Muscle of leg (tissue), 11 donors: ENCODE results near the gene PCDHGA6. TPM values are rescaled to one million over a fixed set of nuclear protein-coding genes. Genes with fewer than 3 reads are reported as not detected.
A peak's percentile ranks its signal among the peaks of the same experiment; 100 is the strongest.
"Not testable (repeated sequence)": the region's sequence is repeated elsewhere in the genome, so short reads cannot be mapped to it uniquely, and the experiment has no call there.

Experiments used
- DNase-seq: peaks from one replicate; pipeline ENCODE4 v3.0.0; 2013
- H3K27ac ChIP-seq: one replicate; pipeline ENCODE4 v1.5.1; 2013; ENCODE audit warnings: mild to moderate bottlenecking, low read length, control low read depth
- H3K27me3 ChIP-seq: one replicate; pipeline ENCODE4 v1.6.1; 2013; ENCODE audit warnings: low read length; ENCODE audit not compliant: control insufficient read depth, insufficient read depth
- H3K36me3 ChIP-seq: one replicate; pipeline ENCODE4 v1.6.1; 2013; ENCODE audit warnings: low read length; ENCODE audit not compliant: control insufficient read depth, insufficient read depth
- H3K4me1 ChIP-seq: one replicate; pipeline ENCODE4 v1.6.1; 2013; ENCODE audit warnings: low read length; ENCODE audit not compliant: control insufficient read depth, insufficient read depth
- H3K4me3 ChIP-seq: one replicate; pipeline ENCODE4 v1.5.1; 2013; ENCODE audit warnings: low read length, control low read depth
- H3K9me3 ChIP-seq: replicated peaks from 2 replicates; pipeline ENCODE4 v1.6.1; 2013; ENCODE audit warnings: low read depth, low read length; ENCODE audit not compliant: control insufficient read depth
- WGBS: methylation state at CpG from one replicate; pipeline ENCODE4 v1.1.5; 2013; ENCODE audit warnings: missing lambda C conversion rate; ENCODE audit not compliant: insufficient coverage; 5-methylcytosine and 5-hydroxymethylcytosine counted together
- polyA plus RNA-seq, 8 donors: library from polyadenylated mRNA; unstranded; fragments of 120-200 nt; gene quantifications; one replicate each; pipeline versions ENCODE4 v1.2.1 to v1.2.3, GENCODE V29; 2013; ENCODE audit warnings: inconsistent platforms in 1 of 8, low replicate concordance in 1 of 8; ENCODE audit not compliant: insufficient read length in 8 of 8, insufficient read depth in 1 of 8
- total RNA-seq: library from RNA; stranded (reverse); fragments of 120-200 nt; gene quantifications from one replicate; pipeline ENCODE4 v1.2.4, GENCODE V29; 2013

PCDHGA6 gene
- total and polyA plus RNA-seq, 9 donors: 2.2 to 4.4 (median 3.0) TPM

- H3K27ac ChIP-seq: no peak within 1 kb of the TSS
- H3K36me3 ChIP-seq: no peaks in the 10 kb centered on the region
- H3K4me3 ChIP-seq: no peak within 1 kb of the TSS
- DNase-seq: peak; percentile 18
- 4% methylated on average over 4 of the region's 9 CpGs for WGBS
- no peaks in the 10 kb centered on the region for H3K4me1 ChIP-seq
- H3K27me3 ChIP-seq: peaks cover 8% of the 10 kb centered on the region
- peaks cover 58% of the 10 kb centered on the region for H3K9me3 ChIP-seq
These were observed 30.3 kb upstream of the PCDHGA6 start, which contains the start of gene PCDHGA3 for GRCh38 chr5:141343242-141343952. Gene PCDHGA3, plus strand, starts transcription at chr5:141343829. Its CDS starts 205 bp downstream, at chr5:141344034.

GRCh38 chr5:141343953-141344463, 29.7 kb upstream of the PCDHGA6 start:
- Histone ChIP-seq H3K4me1 (no peaks in the 10 kb centered on the region), H3K9me3 (peaks cover 56% of the 10 kb centered on the region), H3K4me3 (no peak overlapping the region), H3K27me3 (peaks cover 3% of the 10 kb centered on the region), H3K36me3 (no peaks in the 10 kb centered on the region), H3K27ac (no peak overlapping the region)
- 25% methylated on average over 29 of the region's 31 CpGs for WGBS
- no peak for DNase-seq

GRCh38 chr5:141345327-141345726, 28.4 kb upstream of the PCDHGA6 start:
- H3K27ac ChIP-seq: no peak overlapping the region
- H3K4me3 ChIP-seq: no peak overlapping the region
- no peaks in the 10 kb centered on the region for H3K4me1 ChIP-seq
- H3K27me3 ChIP-seq: peaks cover 2% of the 10 kb centered on the region
- H3K9me3 ChIP-seq: peaks cover 49% of the 10 kb centered on the region
- no peaks in the 10 kb centered on the region for H3K36me3 ChIP-seq
- 50% methylated on average over 13 of the region's 20 CpGs for WGBS
- no peak for DNase-seq

- 40% methylated on average over 1 of the region's 35 CpGs for WGBS
- H3K9me3 ChIP-seq: peaks cover 51% of the 10 kb centered on the region
- H3K27ac ChIP-seq: not testable (repeated sequence)
These were observed 27.7 kb upstream of the PCDHGA6 start for GRCh38 chr5:141346017-141346416.

GRCh38 chr5:141349917-141350619, 23.6 kb upstream of the PCDHGA6 start, which contains the start of gene PCDHGB1:
Gene PCDHGB1, plus strand, starts transcription at chr5:141350099. Its CDS starts 162 bp downstream, at chr5:141350261.
- Histone ChIP-seq H3K4me1 (no peaks in the 10 kb centered on the region), H3K27me3 (peaks cover 3% of the 10 kb centered on the region), H3K36me3 (no peaks in the 10 kb centered on the region), H3K4me3 (no peak within 1 kb of the TSS), H3K27ac (no peak within 1 kb of the TSS), H3K9me3 (peaks cover 45% of the 10 kb centered on the region)
- DNase-seq: peak; percentile 11
- WGBS: 34% methylated on average over 27 of the region's 29 CpGs

More at GRCh38 chr5:141346017-141346416, 27.7 kb upstream of the PCDHGA6 start:
- H3K27me3 ChIP-seq, H3K4me1 ChIP-seq, DNase-seq, H3K36me3 ChIP-seq, H3K4me3 ChIP-seq: not testable (repeated sequence)

GRCh38 chr5:141351591-141351990, 22.1 kb upstream of the PCDHGA6 start:
- H3K27me3 ChIP-seq: peaks cover 3% of the 10 kb centered on the region
- H3K9me3 ChIP-seq: peaks cover 52% of the 10 kb centered on the region
- DNase-seq: no peak
- 47% methylated on average over 16 of the region's 36 CpGs for WGBS
- H3K4me1 ChIP-seq: no peaks in the 10 kb centered on the region
- no peak overlapping the region for H3K27ac ChIP-seq
- no peaks in the 10 kb centered on the region for H3K36me3 ChIP-seq
- no peak overlapping the region for H3K4me3 ChIP-seq

- Histone ChIP-seq H3K4me3 (no peak within 1 kb of the TSS), H3K27ac (no peak within 1 kb of the TSS), H3K36me3 (no peaks in the 10 kb centered on the region), H3K27me3 (peaks cover 3% of the 10 kb centered on the region), H3K9me3 (peaks cover 59% of the 10 kb centered on the region), H3K4me1 (no peaks in the 10 kb centered on the region)
- peak; percentile 0 for DNase-seq
- WGBS: 16% methylated on average over 29 of the region's 29 CpGs
These were observed 18.7 kb upstream of the PCDHGA6 start, which contains the start of gene PCDHGA4 for GRCh38 chr5:141354900-141355469. Gene PCDHGA4, plus strand, starts transcription at chr5:141355021. Its CDS starts 87 bp downstream, at chr5:141355108.

- no peak overlapping the region for H3K4me3 ChIP-seq
- 70% methylated on average over 22 of the region's 24 CpGs for WGBS
- no peaks in the 10 kb centered on the region for H3K4me1 ChIP-seq
- H3K36me3 ChIP-seq: no peaks in the 10 kb centered on the region
- peaks cover 2% of the 10 kb centered on the region for H3K27me3 ChIP-seq
- DNase-seq: no peak
- H3K27ac ChIP-seq: no peak overlapping the region
- peaks cover 60% of the 10 kb centered on the region for H3K9me3 ChIP-seq
These were observed 18.1 kb upstream of the PCDHGA6 start for GRCh38 chr5:141355641-141356040.

GRCh38 chr5:141356133-141356532, 17.6 kb upstream of the PCDHGA6 start:
- Histone ChIP-seq H3K9me3 (peaks cover 61% of the 10 kb centered on the region), H3K4me1 (no peaks in the 10 kb centered on the region), H3K27me3 (peaks cover 2% of the 10 kb centered on the region), H3K4me3 (no peak overlapping the region), H3K27ac (no peak overlapping the region), H3K36me3 (no peaks in the 10 kb centered on the region)
- 75% methylated on average over 3 of the region's 5 CpGs for WGBS
- DNase-seq: no peak

- H3K9me3 ChIP-seq: peaks cover 61% of the 10 kb centered on the region
- no peak for DNase-seq
- 67% methylated on average over 19 of the region's 19 CpGs for WGBS
- no peaks in the 10 kb centered on the region for H3K27me3 ChIP-seq
- no peak overlapping the region for H3K4me3 ChIP-seq
- no peak overlapping the region for H3K27ac ChIP-seq
- H3K36me3 ChIP-seq: no peaks in the 10 kb centered on the region
- no peaks in the 10 kb centered on the region for H3K4me1 ChIP-seq
These were observed 16.7 kb upstream of the PCDHGA6 start for GRCh38 chr5:141356950-141357349.
